HG03439 (cell line): Measurements from ENCODE around the gene C6orf52.
"Not testable (repeated sequence)": the region's sequence is repeated elsewhere in the genome, so short reads cannot be mapped to it uniquely, and the experiment has no call there.

Experiments used
- ATAC-seq: cut with Tn5 transposase; IDR thresholded peaks from one replicate; pipeline ENCODE4 v1.9.1; 2021; ENCODE audit warnings: mild to moderate bottlenecking, moderate library complexity; ENCODE audit not compliant: unreplicated experiment

The C6orf52 gene

GRCh38 chr6:10713962-10714361 is 19.5 kb upstream of the C6orf52 start:
- no peak for ATAC-seq

DNA sequence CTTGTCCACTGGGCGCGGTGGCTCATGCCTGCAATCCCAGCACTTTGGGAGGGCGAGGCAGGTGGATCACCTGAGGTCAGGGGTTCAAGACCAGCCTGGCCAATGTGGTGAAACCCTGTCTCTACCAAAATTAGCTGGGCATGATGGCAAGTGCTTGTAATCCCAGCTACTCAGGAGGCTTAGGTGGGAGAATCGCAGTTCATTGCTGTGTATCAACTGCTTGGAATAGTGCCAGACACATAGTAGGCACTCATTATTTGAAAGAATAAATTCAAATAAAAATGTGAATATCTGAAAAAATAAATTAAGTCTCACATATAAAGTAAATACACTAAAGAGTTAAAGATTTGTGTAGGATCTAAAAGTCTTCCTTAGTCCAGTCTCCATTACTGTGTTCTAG is 2.2 kb upstream of the C6orf52 start:
- no peak for ATAC-seq

DNA sequence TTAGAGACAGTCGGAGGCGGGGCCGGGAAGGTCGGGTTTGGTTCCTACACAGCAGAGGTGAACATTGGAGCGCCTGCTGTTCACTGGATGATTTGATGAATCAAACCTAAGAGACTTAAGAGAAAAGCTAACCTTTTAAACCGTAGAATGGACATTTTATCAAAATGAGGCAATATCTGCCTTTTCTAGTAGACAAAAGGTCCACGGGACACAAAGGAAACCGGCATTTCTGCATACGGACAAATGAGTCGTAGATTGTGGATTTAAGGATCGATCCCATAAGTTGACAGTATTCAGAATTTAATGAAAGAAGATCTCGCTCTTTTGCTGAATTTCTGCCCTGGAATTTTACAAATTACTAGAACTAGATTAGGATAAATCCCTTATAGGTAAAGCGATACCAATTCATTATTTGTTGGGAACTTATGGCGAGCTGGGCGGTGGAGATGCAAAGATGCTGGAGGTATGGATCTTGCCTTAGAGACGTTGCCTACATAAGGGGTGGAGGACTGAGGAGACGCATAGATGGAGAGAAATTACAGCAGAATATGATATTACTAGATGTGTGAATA is 756 bp upstream of the C6orf52 start:
- no peak for ATAC-seq

DNA sequence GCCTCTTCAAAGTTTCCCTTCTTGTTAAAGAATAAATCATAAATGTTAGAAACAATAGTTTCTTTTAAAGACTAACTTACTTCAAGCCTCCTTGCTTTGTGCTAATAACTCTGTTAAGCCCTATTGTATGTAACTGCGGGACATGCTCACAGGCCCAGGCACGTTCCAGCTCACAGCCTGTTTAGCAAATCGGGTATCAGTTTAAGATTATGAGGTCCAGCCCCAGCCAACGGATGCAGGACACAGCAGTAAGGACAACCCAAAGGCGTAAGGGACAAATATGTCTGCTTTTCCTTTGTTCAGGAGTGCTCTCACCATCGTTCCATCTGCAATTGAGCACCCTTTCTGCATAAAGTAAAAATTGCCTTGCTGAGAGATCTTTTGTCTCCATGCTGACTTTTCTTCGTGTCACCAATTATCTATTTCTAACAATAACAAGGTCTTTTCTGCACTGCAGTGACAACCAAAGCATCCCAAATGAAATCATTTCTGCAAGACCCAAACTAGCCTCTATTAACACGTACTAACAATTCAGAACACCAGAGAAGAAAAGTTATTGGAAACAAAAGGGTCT is 1.4 kb downstream of the C6orf52 start:
- ATAC-seq, result no peak

- no peak for ATAC-seq
Observed at GRCh38 chr6:10690651-10691445, 3.6 kb downstream of the C6orf52 start.

DNA sequence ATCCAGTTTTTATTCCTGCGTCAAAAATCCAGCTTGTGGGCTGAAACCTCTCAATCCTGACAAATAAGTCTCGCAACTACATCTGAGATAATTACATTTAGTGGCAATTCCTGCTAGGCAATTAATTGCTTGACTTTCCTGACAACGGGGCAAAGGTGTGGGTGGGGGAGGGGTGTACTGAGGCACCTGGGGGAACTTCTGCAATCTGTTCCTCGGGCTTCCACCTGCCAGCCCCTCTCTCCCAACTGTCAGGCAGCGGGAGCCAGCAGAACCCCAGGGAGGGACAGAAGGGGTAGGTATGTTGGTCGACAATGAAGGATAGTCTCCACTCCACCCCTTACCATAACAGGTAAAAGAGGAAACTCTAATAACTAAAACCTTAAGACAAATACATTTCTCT is 6.8 kb downstream of the C6orf52 start:
- ATAC-seq, result no peak

GRCh38 chr6:10686901-10687300 is 7.5 kb downstream of the C6orf52 start:
- ATAC-seq, result no peak

DNA sequence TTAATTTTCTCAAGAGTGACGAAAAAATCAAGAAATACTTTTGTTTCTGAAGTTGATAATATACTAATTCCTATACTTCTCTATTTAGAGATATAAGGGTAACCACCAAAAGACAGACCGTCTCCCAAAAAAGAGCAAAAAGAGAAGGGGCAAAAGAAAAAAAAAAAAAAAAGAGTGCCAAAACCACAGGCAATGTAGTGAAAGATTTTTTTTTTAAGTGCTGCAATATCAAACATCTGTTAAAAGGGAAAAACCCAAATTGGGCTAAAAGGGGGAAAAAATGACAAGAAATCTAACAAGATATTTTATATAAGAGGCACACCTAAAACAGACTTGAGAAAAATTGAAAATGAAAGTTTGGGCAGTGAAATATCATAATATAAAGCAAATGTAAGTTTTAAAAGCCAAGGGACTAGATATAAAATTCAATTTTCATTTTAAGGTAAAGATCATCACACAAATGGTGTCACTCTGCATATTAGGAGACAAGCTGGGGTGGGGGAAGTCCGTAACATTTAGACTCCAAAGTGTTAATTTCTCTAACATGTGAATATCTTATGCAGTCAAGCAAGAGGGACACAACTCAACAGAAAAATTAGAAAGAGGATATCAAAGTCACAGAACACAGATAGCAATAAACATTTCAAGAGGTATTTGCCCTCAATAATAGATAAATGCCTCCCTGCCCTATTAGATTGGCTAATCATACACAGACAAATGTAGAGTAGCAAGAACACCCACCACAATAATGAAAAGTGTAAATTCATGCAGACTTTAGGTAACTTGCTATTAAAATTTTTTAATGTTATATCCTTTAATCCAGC is 9.1 kb downstream of the C6orf52 start:
- no peak for ATAC-seq

DNA sequence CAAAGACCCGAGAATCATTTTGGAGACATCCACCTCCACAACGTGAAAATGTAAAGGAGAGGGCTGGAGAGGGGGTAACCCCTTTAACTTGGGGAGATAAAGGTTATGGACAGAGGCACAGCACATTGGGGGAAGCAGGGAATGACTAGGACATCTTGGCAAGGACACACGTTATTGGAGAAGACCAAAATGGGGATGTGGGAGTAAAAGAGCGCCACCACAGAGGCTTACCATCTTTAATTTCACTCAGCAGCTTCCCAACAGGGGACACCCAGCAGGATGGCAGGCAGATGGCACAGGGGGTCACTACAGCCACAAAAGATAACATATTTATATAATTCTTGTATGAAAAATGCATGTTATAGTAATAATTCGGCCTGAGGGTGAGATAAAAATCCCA is 9.8 kb downstream of the C6orf52 start:
- no peak for ATAC-seq

DNA sequence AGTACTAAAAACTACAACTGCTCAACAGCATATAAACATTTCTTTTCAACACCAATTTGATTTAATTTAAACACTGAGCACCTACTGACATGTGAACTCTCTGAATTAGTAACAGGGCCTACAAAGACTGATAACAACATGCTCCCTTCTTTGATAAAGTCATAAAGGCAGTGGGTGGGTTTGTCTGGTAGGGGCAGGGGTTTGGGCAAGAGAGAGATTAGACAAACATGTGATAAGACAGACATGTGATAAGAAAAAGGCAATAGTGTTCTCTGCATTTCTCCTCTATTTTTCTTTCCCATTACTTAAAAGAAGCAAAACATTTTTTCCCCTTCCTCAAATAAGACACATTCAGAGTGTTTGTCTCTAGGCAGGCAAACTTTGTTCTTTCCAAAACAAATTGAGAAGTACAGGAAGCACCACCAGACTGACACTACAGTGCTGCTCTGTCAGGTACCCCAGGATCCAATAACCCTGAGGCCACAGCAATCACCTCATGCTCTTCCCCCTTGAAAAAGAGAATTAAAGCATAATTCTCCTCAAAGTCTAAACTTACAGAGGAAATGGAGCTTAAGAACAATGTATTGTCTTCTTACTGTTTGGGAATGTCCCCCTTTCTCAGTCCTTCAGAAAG is 11.9 kb downstream of the C6orf52 start:
- no peak for ATAC-seq

GRCh38 chr6:10681795-10682194 is 12.6 kb downstream of the C6orf52 start:
- no peak for ATAC-seq

- ATAC-seq, result no peak
Observed at GRCh38 chr6:10678456-10678855, 16.0 kb downstream of the C6orf52 start.

DNA sequence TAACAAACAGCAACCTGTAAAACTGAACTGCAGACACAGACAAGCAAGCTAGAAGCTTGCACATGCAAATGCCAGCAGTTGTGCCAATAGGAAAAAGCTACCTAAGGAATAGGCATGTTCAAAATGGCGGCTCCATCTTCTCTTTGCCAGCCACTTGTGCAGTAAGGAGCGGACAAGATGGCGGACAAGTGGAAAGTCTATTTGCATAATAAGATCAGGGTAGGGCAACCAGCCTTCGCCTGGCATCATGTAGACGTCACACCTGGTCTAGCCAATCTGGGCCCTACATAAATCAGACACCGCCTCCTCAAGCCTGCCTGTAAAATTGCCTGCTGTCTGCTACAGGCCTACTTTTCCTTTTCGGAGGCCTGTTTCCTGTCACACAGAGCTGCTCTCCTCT is 18.0 kb downstream of the C6orf52 start:
- ATAC-seq, result no peak

DNA sequence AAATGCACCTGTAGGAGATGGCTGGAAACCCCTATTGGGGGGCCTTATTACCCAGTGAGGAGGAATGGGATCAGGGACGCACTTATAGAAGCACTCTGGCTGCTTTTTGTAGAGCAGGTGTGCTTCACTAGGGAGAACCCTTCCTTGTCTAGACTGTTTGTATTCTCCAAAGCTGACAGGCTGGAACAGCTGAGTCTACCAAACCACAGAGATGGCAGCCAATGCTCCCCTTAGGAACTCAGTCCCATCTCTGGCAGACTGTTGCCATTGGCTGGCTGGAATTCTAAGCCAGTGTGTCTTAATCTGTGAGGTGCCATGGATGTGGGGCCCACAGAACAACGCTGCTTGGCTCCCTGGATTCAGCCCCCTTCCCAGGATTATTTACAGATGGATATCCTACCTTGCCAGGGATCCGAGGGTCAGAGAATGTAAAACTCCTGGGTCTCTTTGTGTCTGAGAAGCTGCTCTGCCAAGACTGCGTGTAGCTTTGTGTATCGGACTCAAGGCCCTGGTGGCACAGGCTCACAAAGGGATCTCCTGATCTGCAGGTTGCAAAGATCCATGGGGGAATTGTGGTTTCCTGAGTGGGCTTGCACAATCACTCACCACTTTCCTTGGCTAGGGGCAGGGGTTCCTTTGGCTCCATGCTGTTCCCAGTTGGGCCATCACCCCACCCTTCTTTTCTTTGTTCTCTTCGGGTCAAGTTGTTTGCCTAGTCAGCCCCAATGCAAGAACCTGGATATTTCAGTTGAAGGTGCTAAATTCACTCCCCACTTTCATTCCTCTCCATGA is 26.1 kb downstream of the C6orf52 start:
- no peak for ATAC-seq

DNA sequence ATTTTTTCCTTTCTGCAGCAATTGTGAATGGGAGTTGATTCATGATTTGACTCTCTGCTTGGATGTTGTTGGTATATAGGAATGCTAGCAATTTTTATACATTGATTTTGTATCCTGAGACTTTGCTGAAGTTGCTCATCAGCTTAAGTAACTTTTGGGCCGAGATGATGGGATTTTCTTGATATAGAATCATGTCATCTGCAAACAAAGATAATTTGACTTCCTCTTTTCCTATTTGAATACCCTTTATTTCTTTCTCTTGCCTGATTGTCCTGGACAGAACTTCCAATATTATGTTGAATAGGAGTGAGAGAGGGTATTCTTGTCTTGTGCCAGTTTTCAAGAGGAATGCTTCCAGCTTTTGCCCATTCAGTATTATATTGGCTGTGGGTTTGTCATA is 28.8 kb downstream of the C6orf52 start:
- ATAC-seq, result not testable (repeated sequence)

DNA sequence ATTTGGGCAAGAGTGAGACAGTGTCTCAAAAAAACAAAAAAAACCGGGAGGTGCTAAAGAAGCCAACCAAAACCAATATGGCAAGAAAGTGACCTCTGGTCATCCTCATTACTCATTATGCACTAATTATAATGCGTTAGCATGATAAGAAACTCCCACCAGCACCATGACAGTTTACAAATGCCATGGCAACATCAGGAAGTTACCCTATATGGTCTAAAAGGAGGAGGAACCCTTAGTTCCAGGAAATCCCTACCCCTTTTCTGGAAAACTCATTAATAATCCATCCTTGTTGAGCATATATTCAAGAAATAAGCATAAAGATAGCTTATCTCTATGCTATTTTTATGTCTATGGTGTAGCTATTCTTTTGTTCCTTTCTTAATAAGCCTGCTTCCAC is 31.7 kb downstream of the C6orf52 start:
- no peak for ATAC-seq

- ATAC-seq, result no peak
Observed at GRCh38 chr6:10662207-10662606, 32.2 kb downstream of the C6orf52 start.

DNA sequence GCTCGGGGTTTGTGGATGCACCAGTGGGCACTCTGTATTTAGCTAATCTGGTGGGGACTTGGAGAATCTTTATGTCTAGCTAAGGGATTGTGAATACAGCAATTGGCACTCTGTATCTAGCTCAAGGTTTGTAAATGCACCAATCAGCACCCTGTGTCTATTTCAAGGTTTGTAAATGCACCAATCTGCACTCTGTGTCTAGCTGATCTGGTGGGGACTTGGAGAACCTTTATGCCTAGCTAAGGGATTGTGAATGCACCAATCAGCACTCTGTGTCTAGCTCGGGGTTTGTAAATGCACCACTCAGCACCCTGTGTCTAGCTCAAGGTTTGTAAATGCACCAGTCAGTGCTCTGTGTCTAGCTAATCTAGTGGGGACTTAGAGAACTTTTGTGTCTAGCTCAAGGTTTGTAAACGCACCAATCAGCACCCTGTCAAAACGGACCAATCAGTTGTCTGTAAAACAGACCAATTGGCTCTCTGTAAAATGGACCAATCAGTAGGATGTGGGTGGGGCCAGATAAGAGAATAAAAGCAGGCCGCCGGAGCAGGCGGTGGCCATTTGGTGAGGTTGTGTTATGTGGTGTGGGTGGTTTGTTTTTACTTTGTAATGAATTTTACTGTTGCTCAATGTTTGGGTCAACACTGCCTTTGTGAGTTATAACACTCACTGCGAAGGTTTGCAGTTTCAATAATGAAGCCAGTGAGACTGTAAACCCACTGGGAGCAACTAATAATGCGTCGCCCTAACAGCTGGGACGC is 33.8 kb downstream of the C6orf52 start:
- ATAC-seq, result not testable (repeated sequence)

DNA sequence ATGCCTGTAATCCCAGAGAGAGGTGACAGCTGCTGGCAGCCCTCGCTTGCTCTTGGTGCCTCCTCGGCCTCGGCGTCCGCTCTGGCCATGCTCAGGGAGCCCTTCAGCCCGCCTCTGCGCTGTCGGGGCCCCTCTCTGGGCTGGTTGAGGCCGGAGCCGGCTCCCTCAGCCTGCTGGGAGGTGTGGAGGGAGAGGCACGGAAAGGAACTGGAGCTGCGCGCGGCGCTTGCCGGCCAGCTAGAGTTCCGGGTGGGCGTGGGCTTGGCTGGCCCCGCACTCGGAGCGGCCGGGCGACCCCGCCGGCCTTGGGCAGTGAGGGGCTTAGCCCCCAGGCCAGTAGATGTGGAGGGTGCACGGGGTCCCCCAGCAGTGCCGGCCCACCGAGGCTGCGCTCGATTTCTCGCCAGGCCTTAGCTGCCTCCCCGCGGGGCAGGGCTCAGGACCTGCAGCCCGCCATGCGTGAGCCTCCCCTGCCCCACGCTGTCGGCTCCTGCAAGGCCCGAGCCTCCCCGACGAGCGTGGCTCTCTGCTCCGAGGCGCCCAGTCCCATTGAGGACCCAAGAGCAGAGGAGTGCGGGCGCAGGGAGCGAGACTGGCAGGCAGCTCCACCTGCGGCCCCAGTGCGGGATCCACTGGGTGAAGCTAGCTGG is 34.6 kb downstream of the C6orf52 start:
- no peak for ATAC-seq
